Measurements from ENCODE around the gene GYS2.

The GYS2 gene

GRCh38 chr12:21608196-21608595 is 3.5 kb upstream of the GYS2 start:
- TF ChIP-seq REST (IDR thresholded peaks at IDR 0.05; ENCODE audit: insufficient read depth in 1 of 2, low read depth in 2 of 2, low read length in 2 of 2) (no peak), FOXP2 (optimal IDR thresholded peaks at IDR 0.05; ENCODE audit: borderline replicate concordance, extremely low read depth, extremely low read length, insufficient read depth) (no peak), TAF1 (IDR thresholded peaks at IDR 0.05; ENCODE audit: borderline replicate concordance, insufficient read depth, low read length) (no peak), SIN3A (IDR thresholded peaks at IDR 0.05; ENCODE audit: borderline replicate concordance, insufficient read depth, low read length) (no peak), POLR2AphosphoS5 (IDR thresholded peaks at IDR 0.05; ENCODE audit: low read depth, low read length) (no peak)

- TF ChIP-seq TAF1 (IDR thresholded peaks at IDR 0.05; ENCODE audit: borderline replicate concordance, insufficient read depth, low read length), result no peak
- TF ChIP-seq POLR2AphosphoS5 (IDR thresholded peaks at IDR 0.05; ENCODE audit: low read depth, low read length), result no peak
- no peak for TF ChIP-seq SIN3A (IDR thresholded peaks at IDR 0.05; ENCODE audit: borderline replicate concordance, insufficient read depth, low read length)
- no peak for TF ChIP-seq REST (IDR thresholded peaks at IDR 0.05; ENCODE audit: insufficient read depth in 1 of 2, low read depth in 2 of 2, low read length in 2 of 2)
- TF ChIP-seq FOXP2 (optimal IDR thresholded peaks at IDR 0.05; ENCODE audit: borderline replicate concordance, extremely low read depth, extremely low read length, insufficient read depth), result no peak
These were observed 3.1 kb upstream of the GYS2 start for GRCh38 chr12:21607701-21608100.

GRCh38 chr12:21606175-21606574 is 1.5 kb upstream of the GYS2 start:
- TF ChIP-seq SIN3A (IDR thresholded peaks at IDR 0.05; ENCODE audit: borderline replicate concordance, insufficient read depth, low read length) (no peak), FOXP2 (optimal IDR thresholded peaks at IDR 0.05; ENCODE audit: borderline replicate concordance, extremely low read depth, extremely low read length, insufficient read depth) (no peak), TAF1 (IDR thresholded peaks at IDR 0.05; ENCODE audit: borderline replicate concordance, insufficient read depth, low read length) (no peak), REST (IDR thresholded peaks at IDR 0.05; ENCODE audit: insufficient read depth in 1 of 2, low read depth in 2 of 2, low read length in 2 of 2) (no peak), POLR2AphosphoS5 (IDR thresholded peaks at IDR 0.05; ENCODE audit: low read depth, low read length) (no peak)

GRCh38 chr12:21602774-21603173 is 1.9 kb downstream of the GYS2 start:
- no peak for TF ChIP-seq TAF1 (IDR thresholded peaks at IDR 0.05; ENCODE audit: borderline replicate concordance, insufficient read depth, low read length)
- TF ChIP-seq REST (IDR thresholded peaks at IDR 0.05; ENCODE audit: insufficient read depth in 1 of 2, low read depth in 2 of 2, low read length in 2 of 2), result no peak
- no peak for TF ChIP-seq SIN3A (IDR thresholded peaks at IDR 0.05; ENCODE audit: borderline replicate concordance, insufficient read depth, low read length)
- no peak for TF ChIP-seq POLR2AphosphoS5 (IDR thresholded peaks at IDR 0.05; ENCODE audit: low read depth, low read length)
- TF ChIP-seq FOXP2 (optimal IDR thresholded peaks at IDR 0.05; ENCODE audit: borderline replicate concordance, extremely low read depth, extremely low read length, insufficient read depth), result no peak

GRCh38 chr12:21600196-21600595 is 4.5 kb downstream of the GYS2 start:
- TF ChIP-seq REST (IDR thresholded peaks at IDR 0.05; ENCODE audit: insufficient read depth in 1 of 2, low read depth in 2 of 2, low read length in 2 of 2), result no peak
- no peak for TF ChIP-seq FOXP2 (optimal IDR thresholded peaks at IDR 0.05; ENCODE audit: borderline replicate concordance, extremely low read depth, extremely low read length, insufficient read depth)
- no peak for TF ChIP-seq TAF1 (IDR thresholded peaks at IDR 0.05; ENCODE audit: borderline replicate concordance, insufficient read depth, low read length)
- no peak for TF ChIP-seq SIN3A (IDR thresholded peaks at IDR 0.05; ENCODE audit: borderline replicate concordance, insufficient read depth, low read length)
- no peak for TF ChIP-seq POLR2AphosphoS5 (IDR thresholded peaks at IDR 0.05; ENCODE audit: low read depth, low read length)

Measured in PFSK-1 (cell line).